Measurements from ENCODE around the gene HDGFL3. TPM values are rescaled to one million over a fixed set of nuclear protein-coding genes. Genes with fewer than 3 reads are reported as not detected.

The HDGFL3 gene
- total RNA-seq, 4 donors from 2014 or later = 59.0 to 175 (median 75.4) TPM

GRCh38 chr15:83108266-83109219 is 99.1 kb downstream of the HDGFL3 start:
- Histone ChIP-seq H3K4me1 (peaks cover 0 to 21% (median 5%) of the 10 kb centered on the region in 3 donors), H3K27me3 (peaks cover 69% of the 10 kb centered on the region), H3K9me3 (no peaks in the 10 kb centered on the region), H3K4me3 (peak overlapping the region in 1 of 2 donors; percentile 62), H3K36me3 (no peaks in the 10 kb centered on the region), H3K27ac (peak overlapping the region in 3 of 4 donors; percentile 57 to 77 (median 58))
- 57 to 67% methylated on average over 3 to 5 of the region's 21 CpGs for WGBS, 2 donors (ENCODE audit: low coverage in 1 of 2)
- peak; percentile 72 for ATAC-seq
- TF ChIP-seq POLR2A (IDR thresholded peaks at IDR 0.05) (peak in 1 of 2 donors; percentile 27), POLR2AphosphoS5 (IDR thresholded peaks at IDR 0.05) (no peak)

GRCh38 chr15:83107841-83108181 is 99.8 kb downstream of the HDGFL3 start:
- Histone ChIP-seq H3K4me1 (peaks cover 0 to 21% (median 5%) of the 10 kb centered on the region in 3 donors), H3K27ac (peak overlapping the region in 3 of 4 donors; percentile 56 to 77 (median 58)), H3K27me3 (peaks cover 75% of the 10 kb centered on the region), H3K9me3 (no peaks in the 10 kb centered on the region), H3K36me3 (no peaks in the 10 kb centered on the region), H3K4me3 (peak overlapping the region; percentile 24 to 62)
- TF ChIP-seq EP300 (IDR thresholded peaks at IDR 0.05) (no peak), CTCF (IDR thresholded peaks at IDR 0.05) (no peak), POLR2AphosphoS5 (IDR thresholded peaks at IDR 0.05) (no peak), POLR2A (IDR thresholded peaks at IDR 0.05) (no peak)
- no peak for ATAC-seq
- 17 to 29% methylated on average over 2 to 4 of the region's 30 CpGs for WGBS, 2 donors (ENCODE audit: low coverage in 1 of 2)

GRCh38 chr15:83106994-83107840 is 100.4 kb downstream of the HDGFL3 start, which contains the start of gene TM6SF1:
Gene TM6SF1 (plus strand): TSS chr15:83107645. CDS start chr15:83107681, 36 bp downstream.
- ATAC-seq = no peak
- whole genome bisulfite sequencing, 2 donors (ENCODE audit: low coverage in 1 of 2) = 1% methylated on average over 9 to 10 of the region's 97 CpGs

GRCh38 chr15:83105440-83105839 is 102.2 kb downstream of the HDGFL3 start:
- 53 to 56% methylated on average over 1 of the region's 1 CpG for WGBS, 2 donors (ENCODE audit: low coverage in 1 of 2)
- ATAC-seq = no peak
- H3K9me3 ChIP-seq = no peaks in the 10 kb centered on the region
- TF ChIP-seq POLR2AphosphoS5 (IDR thresholded peaks at IDR 0.05) (no peak), POLR2A (IDR thresholded peaks at IDR 0.05) (no peak), EP300 (IDR thresholded peaks at IDR 0.05) (no peak), CTCF (IDR thresholded peaks at IDR 0.05) (no peak)
- no peak overlapping the region for H3K27ac ChIP-seq
- no peak overlapping the region for H3K4me3 ChIP-seq
- H3K36me3 ChIP-seq = no peaks in the 10 kb centered on the region
- H3K27me3 ChIP-seq = peaks cover 81% of the 10 kb centered on the region
- H3K4me1 ChIP-seq = peaks cover 0 to 21% (median 5%) of the 10 kb centered on the region in 3 donors

More at GRCh38 chr15:83106994-83107840, 100.4 kb downstream of the HDGFL3 start, which contains the start of gene TM6SF1:
- Histone ChIP-seq H3K9me3 (no peaks in the 10 kb centered on the region), H3K4me1 (peaks cover 0 to 21% (median 5%) of the 10 kb centered on the region in 3 donors), H3K27ac (peak within 1 kb of the TSS in 3 of 4 donors; percentile 57 to 77 (median 58)), H3K27me3 (peaks cover 80% of the 10 kb centered on the region), H3K36me3 (no peaks in the 10 kb centered on the region), H3K4me3 (peak within 1 kb of the TSS; percentile 24 to 62)
- TF ChIP-seq POLR2AphosphoS5 (IDR thresholded peaks at IDR 0.05) (no peak), POLR2A (IDR thresholded peaks at IDR 0.05) (peak in 1 of 2 donors; percentile 18), EP300 (IDR thresholded peaks at IDR 0.05) (no peak), CTCF (IDR thresholded peaks at IDR 0.05) (peak in 1 of 4 experiments; percentile 10)

GRCh38 chr15:83104141-83104540 is 103.5 kb downstream of the HDGFL3 start:
- no peaks in the 10 kb centered on the region for H3K36me3 ChIP-seq
- peaks cover 0 to 21% (median 5%) of the 10 kb centered on the region in 3 donors for H3K4me1 ChIP-seq
- H3K27me3 ChIP-seq = peaks cover 68% of the 10 kb centered on the region
- TF ChIP-seq POLR2A (IDR thresholded peaks at IDR 0.05) (no peak), CTCF (IDR thresholded peaks at IDR 0.05) (no peak), POLR2AphosphoS5 (IDR thresholded peaks at IDR 0.05) (no peak), EP300 (IDR thresholded peaks at IDR 0.05) (no peak)
- ATAC-seq = no peak
- WGBS, 2 donors (ENCODE audit: low coverage in 1 of 2) = 70 to 82% methylated on average over 2 to 4 of the region's 4 CpGs
- H3K9me3 ChIP-seq = no peaks in the 10 kb centered on the region
- no peak overlapping the region for H3K27ac ChIP-seq
- H3K4me3 ChIP-seq = no peak overlapping the region
